Measurements from ENCODE around the gene CTDSPL. TPM values are rescaled to one million over a fixed set of nuclear protein-coding genes. Genes with fewer than 3 reads are reported as not detected.

CTDSPL gene
- total RNA-seq, 1 donor, result 33.6 TPM

GRCh38 chr3:38000965-38001455 lies 139.3 kb downstream of the CTDSPL start:
- no peak for TF ChIP-seq CTCF (IDR thresholded peaks at IDR 0.05; ENCODE audit: insufficient read depth, low read length)
- no peak overlapping the region for H3K4me3 ChIP-seq (ENCODE audit: low read depth, low read length)
- no peak for DNase-seq (ENCODE audit: low read depth)

DNA sequence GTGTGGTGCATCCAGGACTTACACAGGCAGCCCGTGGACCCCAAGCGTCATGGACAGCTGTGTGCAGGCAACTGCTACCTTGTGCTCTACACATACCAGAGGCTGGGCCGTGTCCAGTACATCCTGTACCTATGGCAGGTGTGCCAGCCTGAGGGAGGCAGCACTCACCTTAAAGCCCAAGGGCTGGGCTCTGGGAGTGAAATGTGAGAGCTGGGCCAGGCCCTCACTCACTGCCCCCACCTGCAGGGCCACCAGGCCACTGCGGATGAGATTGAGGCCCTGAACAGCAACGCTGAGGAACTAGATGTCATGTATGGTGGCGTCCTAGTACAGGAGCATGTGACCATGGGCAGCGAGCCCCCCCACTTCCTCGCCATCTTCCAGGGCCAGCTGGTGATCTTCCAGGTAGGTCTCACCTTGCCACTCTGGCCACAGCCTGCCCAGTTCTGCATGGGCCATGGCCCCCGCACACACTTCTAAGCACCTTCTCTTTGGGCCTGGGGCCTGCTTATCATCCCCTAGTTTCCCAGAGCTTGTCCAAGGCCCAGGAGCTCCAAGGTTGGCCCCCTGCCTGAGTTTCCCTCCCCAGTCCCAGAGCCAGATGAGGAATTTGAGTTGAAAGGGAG lies 139.9 kb downstream of the CTDSPL start:
- TF ChIP-seq CTCF (IDR thresholded peaks at IDR 0.05; ENCODE audit: insufficient read depth, low read length), result no peak
- H3K4me3 ChIP-seq (ENCODE audit: low read depth, low read length), result no peak overlapping the region
- no peak for DNase-seq (ENCODE audit: low read depth)

DNA sequence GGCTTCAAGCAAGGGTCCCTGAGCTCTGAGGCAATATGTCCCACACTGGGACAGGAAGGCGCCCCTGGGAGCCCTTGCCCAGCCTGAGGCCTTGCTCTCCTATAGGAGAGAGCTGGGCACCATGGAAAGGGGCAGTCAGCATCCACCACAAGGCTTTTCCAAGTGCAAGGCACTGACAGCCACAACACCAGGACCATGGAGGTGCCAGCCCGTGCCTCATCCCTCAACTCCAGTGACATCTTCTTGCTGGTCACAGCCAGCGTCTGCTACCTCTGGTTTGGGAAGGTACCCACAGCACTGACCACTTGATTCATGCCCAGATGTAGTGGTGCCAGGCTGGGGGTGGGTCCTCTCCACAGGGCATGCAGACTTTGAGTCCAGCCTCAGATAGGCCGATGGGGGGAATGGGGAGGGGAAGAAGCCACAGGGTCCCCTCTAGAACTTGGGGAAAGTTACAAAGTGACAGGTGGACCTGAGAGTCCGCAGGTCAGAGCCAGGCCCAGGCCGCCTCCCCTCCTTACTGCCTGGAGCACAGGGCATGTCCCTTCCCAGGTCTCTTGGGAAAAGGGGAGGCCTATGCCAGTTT lies 140.7 kb downstream of the CTDSPL start:
- H3K4me3 ChIP-seq (ENCODE audit: low read depth, low read length), result no peak overlapping the region
- no peak for DNase-seq (ENCODE audit: low read depth)
- TF ChIP-seq CTCF (IDR thresholded peaks at IDR 0.05; ENCODE audit: insufficient read depth, low read length), result no peak

GRCh38 chr3:38002940-38003339 lies 141.3 kb downstream of the CTDSPL start:
- TF ChIP-seq CTCF (IDR thresholded peaks at IDR 0.05; ENCODE audit: insufficient read depth, low read length), result no peak
- DNase-seq (ENCODE audit: low read depth), result no peak
- no peak overlapping the region for H3K4me3 ChIP-seq (ENCODE audit: low read depth, low read length)

- H3K4me3 ChIP-seq (ENCODE audit: low read depth, low read length), result no peak overlapping the region
- DNase-seq (ENCODE audit: low read depth), result peak; percentile 32
- peak; percentile 71 for TF ChIP-seq CTCF (IDR thresholded peaks at IDR 0.05; ENCODE audit: insufficient read depth, low read length)
Observed at GRCh38 chr3:38003371-38003816, 141.7 kb downstream of the CTDSPL start.

DNA sequence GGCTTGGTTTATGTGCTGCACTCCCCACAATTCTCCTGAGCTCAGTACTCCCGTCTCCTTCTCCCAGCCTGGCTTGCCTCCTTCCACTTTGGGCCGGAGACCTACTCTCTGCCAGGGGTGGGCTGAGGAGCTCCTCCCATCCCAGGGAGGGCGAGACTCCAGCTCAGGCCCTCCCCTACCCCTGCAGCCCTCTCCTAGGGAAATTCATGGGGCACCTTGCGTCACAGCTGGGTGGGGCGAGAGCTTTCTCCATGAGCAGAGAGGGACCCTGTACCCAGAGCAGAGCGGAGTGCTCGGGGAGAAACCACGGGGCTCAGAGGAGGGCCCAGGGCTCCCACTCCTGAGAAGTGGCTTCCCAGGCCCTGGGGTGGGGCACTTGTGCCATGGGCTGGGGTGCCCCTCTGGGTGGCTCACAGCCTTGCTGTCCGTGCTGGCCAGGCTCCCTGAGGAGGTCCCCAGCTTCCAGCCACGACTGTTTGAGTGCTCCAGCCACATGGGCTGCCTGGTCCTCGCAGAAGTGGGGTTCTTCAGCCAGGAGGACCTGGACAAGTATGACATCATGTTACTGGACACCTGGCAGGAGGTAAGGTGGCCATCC lies 142.2 kb downstream of the CTDSPL start:
- DNase-seq (ENCODE audit: low read depth), result no peak
- H3K4me3 ChIP-seq (ENCODE audit: low read depth, low read length), result no peak overlapping the region
- TF ChIP-seq CTCF (IDR thresholded peaks at IDR 0.05; ENCODE audit: insufficient read depth, low read length), result no peak
